ENCODE results near the gene LAMTOR3. TPM values are rescaled to one million over a fixed set of nuclear protein-coding genes. Genes with fewer than 3 reads are reported as not detected.
"Not testable (repeated sequence)": the region's sequence is repeated elsewhere in the genome, so short reads cannot be mapped to it uniquely, and the experiment has no call there.

LAMTOR3 gene
- polyA plus RNA-seq, 5 donors = 63.9 to 102 (median 84.7) TPM

GRCh38 chr4:99833756-99834155 lies 60.5 kb downstream of the LAMTOR3 start:
- DNase-seq = no peak

GRCh38 chr4:99832758-99833157 lies 61.5 kb downstream of the LAMTOR3 start:
- peak in 1 of 2 donors; percentile 58 for DNase-seq

DNA sequence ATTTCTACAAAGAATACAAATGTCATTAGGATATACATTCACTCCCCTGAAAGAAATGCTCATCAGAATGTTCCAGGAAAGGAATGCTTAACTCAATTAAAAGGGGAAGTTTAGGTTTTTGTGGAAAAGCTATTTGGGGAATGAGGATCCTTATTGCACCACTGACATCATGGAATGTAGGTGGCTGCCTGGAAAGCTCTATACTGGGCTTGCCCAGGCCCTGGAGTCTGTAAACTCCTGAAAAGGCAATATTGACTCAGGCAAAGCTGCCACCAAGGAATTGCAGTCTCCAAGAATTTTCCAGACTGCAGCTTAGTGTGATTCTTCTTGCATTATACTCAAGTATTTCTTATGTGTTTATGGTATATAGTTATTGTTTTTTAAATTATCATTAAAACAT lies 61.9 kb downstream of the LAMTOR3 start:
- DNase-seq = peak; percentile 42 to 53

- not testable (repeated sequence) for DNase-seq
These were observed 64.2 kb downstream of the LAMTOR3 start for GRCh38 chr4:99830051-99830450.

DNA sequence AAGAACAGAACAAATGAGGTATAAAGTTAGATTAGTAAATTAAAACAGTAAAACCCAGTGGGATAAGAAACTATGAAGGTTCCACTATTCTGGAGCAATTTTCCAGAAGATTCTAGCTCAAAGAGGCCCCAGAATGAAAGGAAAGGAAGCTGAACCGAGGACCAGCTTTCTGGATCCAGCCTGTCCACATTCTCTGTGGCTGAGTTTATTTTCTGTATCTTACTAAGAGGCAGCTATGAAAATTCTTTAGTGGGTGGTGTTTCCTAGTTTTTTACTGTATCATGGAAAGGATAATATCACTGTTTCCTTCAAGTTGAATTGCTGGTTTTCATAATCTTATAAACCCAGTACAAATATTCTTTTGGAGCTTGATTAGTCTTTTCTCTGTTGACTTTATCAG lies 65.8 kb downstream of the LAMTOR3 start:
- no peak for DNase-seq

Other genes starting within 250 kb of the LAMTOR3 start
- 1 to 10 TPM in 1 of 5 donors, under 1 TPM in 4; 0.01 to 2.6 (median 0.10) TPM for gene C4orf54, start 236.6 kb downstream of the LAMTOR3 start, polyA plus RNA-seq (ENCODE audit: insufficient read depth in 1 of 5, insufficient read length in 5 of 5, low replicate concordance in 1 of 5)
- 1 to 10 TPM; 2.3 to 3.4 (median 2.8) TPM for gene DAPP1, start 77.6 kb downstream of the LAMTOR3 start, polyA plus RNA-seq (ENCODE audit: insufficient read depth in 1 of 5, insufficient read length in 5 of 5, low replicate concordance in 1 of 5)
- gene DNAJB14, start 52.2 kb upstream of the LAMTOR3 start, polyA plus RNA-seq (ENCODE audit: insufficient read depth in 1 of 5, insufficient read length in 5 of 5, low replicate concordance in 1 of 5) = 10 to 100 TPM; 30.0 to 57.8 (median 50.5) TPM
- 100 to 1,000 TPM; 343 to 638 (median 414) TPM for gene H2AZ1, start 55.8 kb upstream of the LAMTOR3 start, polyA plus RNA-seq (ENCODE audit: insufficient read depth in 1 of 5, insufficient read length in 5 of 5, low replicate concordance in 1 of 5)

Measured in right lung (tissue), 5 donors.